SK-N-SH treated with all-trans-retinoic acid at 6 μM for 48 hours (cell line): ENCODE results near the gene ELFN1.

Source experiments
- CREB5 ChIP-seq: fragments of 250-450 bp; sonication (Bioruptor Pico); IDR thresholded peaks from 2 replicates; pipeline ENCODE4 v1.5.1; 2020; ENCODE audit warnings: low read depth, mild to moderate bottlenecking, moderate library complexity
- ISL1 ChIP-seq: fragments of 250-450 bp; sonication (Bioruptor Pico); IDR thresholded peaks from 2 replicates; pipeline ENCODE4 v2.1.2; 2022; ENCODE audit warnings: mild to moderate bottlenecking, moderate library complexity
- PATZ1 ChIP-seq: fragments of 250-450 bp; sonication (Bioruptor Pico); IDR thresholded peaks from 2 replicates; pipeline ENCODE4 v1.8.0; 2020; ENCODE audit warnings: mild to moderate bottlenecking, moderate library complexity, borderline replicate concordance
- POU6F1 ChIP-seq: fragments of 250-450 bp; sonication (Bioruptor Pico); IDR thresholded peaks from 2 replicates; pipeline ENCODE4 v1.8.0; 2021; ENCODE audit warnings: low read depth, mild to moderate bottlenecking, moderate library complexity, borderline replicate concordance
- TCF4 ChIP-seq: fragments of 250-450 bp; sonication (Bioruptor Pico); IDR thresholded peaks from 2 replicates; pipeline ENCODE4 v1.8.0; 2021; ENCODE audit warnings: mild to moderate bottlenecking, moderate library complexity, borderline replicate concordance
- ZFP3 ChIP-seq: fragments of 250-450 bp; sonication (Bioruptor Pico); IDR thresholded peaks from 2 replicates; pipeline ENCODE4 v1.5.0; 2020; ENCODE audit warnings: mild to moderate bottlenecking, moderate library complexity
- ZFP30 ChIP-seq: fragments of 450-650 bp; formaldehyde crosslinking; IDR thresholded peaks from 2 replicates; pipeline ENCODE4 v1.5.0; 2022; ENCODE audit warnings: mild to moderate bottlenecking, moderate library complexity
- ZNF8 ChIP-seq: fragments of 450-650 bp; formaldehyde crosslinking; IDR thresholded peaks from 2 replicates; pipeline ENCODE4 v1.5.0; 2020; ENCODE audit warnings: mild to moderate bottlenecking, moderate library complexity

GRCh38 chr7:1692515-1693418, 22.7 kb downstream of the ELFN1 start:
- no peak for TF ChIP-seq PATZ1
- TF ChIP-seq POU6F1 (CRISPR knock-in tag) = no peak
- no peak for TF ChIP-seq CREB5 (CRISPR knock-in tag)
- no peak for TF ChIP-seq ISL1 (CRISPR knock-in tag)
- no peak for TF ChIP-seq ZFP30
- TF ChIP-seq ZFP3 (CRISPR knock-in tag) = no peak
- TF ChIP-seq TCF4 (CRISPR knock-in tag) = no peak
- TF ChIP-seq ZNF8 (CRISPR knock-in tag) = no peak
